ENCODE results near the gene ANKRD13A.
"Not testable (repeated sequence)": the region's sequence is repeated elsewhere in the genome, so short reads cannot be mapped to it uniquely, and the experiment has no call there.

ANKRD13A gene

DNA sequence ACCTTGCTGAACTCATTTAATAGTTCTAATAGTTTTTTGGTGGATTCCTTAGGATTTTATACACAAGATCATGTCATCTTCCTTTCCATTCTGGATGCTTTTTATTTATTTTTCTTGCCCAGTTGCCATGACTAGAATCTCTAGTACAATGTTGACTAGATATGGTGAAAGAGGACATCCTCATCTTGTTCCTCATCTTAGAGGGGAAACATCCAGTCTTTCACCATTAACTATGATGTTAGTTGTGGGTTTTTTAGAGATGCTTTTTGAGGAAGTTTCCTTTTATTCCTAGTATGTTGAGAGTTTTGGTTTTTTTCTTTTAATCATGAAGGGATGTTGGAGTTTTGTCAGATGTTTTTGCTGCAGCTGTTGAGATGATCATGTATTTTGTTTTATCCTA lies 8.7 kb downstream of the ANKRD13A start:
- Mint-ChIP-seq H3K9me3 (peaks cover 5% of the 10 kb centered on the region), H3K4me3 (no peak overlapping the region), H3K4me1 (ENCODE audit: low read depth) (peaks cover 94% of the 10 kb centered on the region), H3K27me3 (no peaks in the 10 kb centered on the region), H3K36me3 (ENCODE audit: low read depth) (peaks cover 53% of the 10 kb centered on the region), H3K27ac (peak overlapping the region; percentile 86)
- DNase-seq, result no peak

GRCh38 chr12:110008681-110009398 lies 9.6 kb downstream of the ANKRD13A start:
- peaks cover 89% of the 10 kb centered on the region for H3K4me1 Mint-ChIP-seq (ENCODE audit: low read depth)
- H3K4me3 Mint-ChIP-seq, result peak overlapping the region; percentile 55
- DNase-seq, result peak; percentile 39
- H3K27ac Mint-ChIP-seq, result peak overlapping the region; percentile 86
- H3K36me3 Mint-ChIP-seq (ENCODE audit: low read depth), result peaks cover 53% of the 10 kb centered on the region
- H3K27me3 Mint-ChIP-seq, H3K9me3 Mint-ChIP-seq: not testable (repeated sequence)

GRCh38 chr12:110010853-110011723 lies 11.9 kb downstream of the ANKRD13A start:
- peaks cover 5% of the 10 kb centered on the region for H3K9me3 Mint-ChIP-seq
- H3K4me1 Mint-ChIP-seq (ENCODE audit: low read depth), result peaks cover 78% of the 10 kb centered on the region
- peak overlapping the region; percentile 75 for H3K27ac Mint-ChIP-seq
- H3K27me3 Mint-ChIP-seq, result no peaks in the 10 kb centered on the region
- H3K4me3 Mint-ChIP-seq, result peak overlapping the region; percentile 38
- DNase-seq, result no peak
- peaks cover 65% of the 10 kb centered on the region for H3K36me3 Mint-ChIP-seq (ENCODE audit: low read depth)

DNA sequence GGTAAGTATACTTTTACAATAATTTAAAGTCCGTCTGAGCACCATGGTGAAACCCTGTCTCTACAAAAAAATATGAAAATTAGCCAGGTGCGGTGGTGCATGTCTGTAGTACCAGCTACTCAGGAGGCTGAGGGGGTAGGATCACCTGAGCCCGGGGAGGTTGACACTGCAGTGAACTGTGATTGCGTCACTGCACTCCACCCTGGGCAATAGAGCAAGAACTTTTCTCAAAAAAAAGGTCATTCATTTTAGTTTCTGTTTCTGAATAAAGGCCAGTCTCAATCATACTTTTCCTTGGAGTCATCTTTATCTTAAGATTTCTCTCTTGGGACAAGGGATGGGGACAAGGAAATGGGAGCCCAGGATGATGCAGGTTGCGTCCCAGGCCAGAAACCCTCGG lies 12.9 kb downstream of the ANKRD13A start:
- H3K4me1 Mint-ChIP-seq (ENCODE audit: low read depth), result peaks cover 67% of the 10 kb centered on the region
- H3K4me3 Mint-ChIP-seq, result no peak overlapping the region
- peaks cover 60% of the 10 kb centered on the region for H3K36me3 Mint-ChIP-seq (ENCODE audit: low read depth)
- H3K27me3 Mint-ChIP-seq, result no peaks in the 10 kb centered on the region
- H3K27ac Mint-ChIP-seq, result peak overlapping the region; percentile 75
- no peak for DNase-seq
- H3K9me3 Mint-ChIP-seq, result peaks cover 5% of the 10 kb centered on the region

- no peak for DNase-seq
- Mint-ChIP-seq H3K9me3 (peaks cover 5% of the 10 kb centered on the region), H3K27ac (peak overlapping the region; percentile 75), H3K36me3 (ENCODE audit: low read depth) (peaks cover 64% of the 10 kb centered on the region), H3K4me3 (no peak overlapping the region), H3K4me1 (ENCODE audit: low read depth) (peaks cover 67% of the 10 kb centered on the region), H3K27me3 (no peaks in the 10 kb centered on the region)
These were observed 13.4 kb downstream of the ANKRD13A start for GRCh38 chr12:110012659-110013058.

- DNase-seq, result no peak
- Mint-ChIP-seq H3K27ac (peak overlapping the region; percentile 89), H3K4me1 (ENCODE audit: low read depth) (peaks cover 43% of the 10 kb centered on the region), H3K27me3 (no peaks in the 10 kb centered on the region), H3K36me3 (ENCODE audit: low read depth) (peaks cover 78% of the 10 kb centered on the region), H3K4me3 (no peak overlapping the region), H3K9me3 (no peaks in the 10 kb centered on the region)
These were observed 15.9 kb downstream of the ANKRD13A start for GRCh38 chr12:110015132-110015531.

- H3K27ac Mint-ChIP-seq, result no peak overlapping the region
- H3K4me3 Mint-ChIP-seq, result no peak overlapping the region
- H3K4me1 Mint-ChIP-seq (ENCODE audit: low read depth), result peaks cover 14% of the 10 kb centered on the region
- H3K9me3 Mint-ChIP-seq, result no peaks in the 10 kb centered on the region
- peaks cover 92% of the 10 kb centered on the region for H3K36me3 Mint-ChIP-seq (ENCODE audit: low read depth)
- no peak for DNase-seq
- H3K27me3 Mint-ChIP-seq, result no peaks in the 10 kb centered on the region
These were observed 21.7 kb downstream of the ANKRD13A start for GRCh38 chr12:110020956-110021355.

- Mint-ChIP-seq H3K27me3 (no peaks in the 10 kb centered on the region), H3K9me3 (no peaks in the 10 kb centered on the region), H3K27ac (peak overlapping the region; percentile 41), H3K36me3 (ENCODE audit: low read depth) (peaks cover 90% of the 10 kb centered on the region), H3K4me1 (ENCODE audit: low read depth) (peaks cover 20% of the 10 kb centered on the region), H3K4me3 (no peak overlapping the region)
- DNase-seq, result no peak
These were observed 24.1 kb downstream of the ANKRD13A start for GRCh38 chr12:110023059-110023980.

- no peak for DNase-seq
- Mint-ChIP-seq H3K36me3 (ENCODE audit: low read depth) (peaks cover 89% of the 10 kb centered on the region), H3K9me3 (no peaks in the 10 kb centered on the region), H3K4me3 (no peak overlapping the region), H3K27me3 (no peaks in the 10 kb centered on the region), H3K4me1 (ENCODE audit: low read depth) (peaks cover 20% of the 10 kb centered on the region), H3K27ac (peak overlapping the region; percentile 41)
These were observed 24.8 kb downstream of the ANKRD13A start for GRCh38 chr12:110024051-110024450.

DNA sequence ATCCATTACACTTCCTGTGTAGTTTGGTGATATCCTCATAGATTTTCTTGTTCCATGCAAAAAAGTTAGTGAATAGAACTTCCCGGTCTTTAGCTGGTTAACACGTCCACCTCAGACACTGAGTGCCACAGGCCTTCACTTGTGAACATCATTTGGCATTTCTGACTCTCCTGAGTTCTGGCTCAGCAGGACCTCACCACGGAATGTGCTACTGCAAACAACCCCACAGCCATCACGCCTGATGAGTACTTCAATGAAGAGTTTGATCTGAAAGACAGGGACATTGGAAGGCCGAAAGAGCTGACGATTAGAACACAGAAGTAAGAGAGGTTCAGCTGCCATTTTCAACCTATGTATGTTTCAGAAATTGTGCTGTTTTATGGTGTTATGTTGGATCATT lies 29.1 kb downstream of the ANKRD13A start:
- DNase-seq, result no peak
- H3K4me3 Mint-ChIP-seq, result no peak overlapping the region
- peaks cover 26% of the 10 kb centered on the region for H3K4me1 Mint-ChIP-seq (ENCODE audit: low read depth)
- H3K36me3 Mint-ChIP-seq (ENCODE audit: low read depth), result peaks cover 84% of the 10 kb centered on the region
- no peaks in the 10 kb centered on the region for H3K27me3 Mint-ChIP-seq
- H3K9me3 Mint-ChIP-seq, result no peaks in the 10 kb centered on the region
- peak overlapping the region; percentile 80 for H3K27ac Mint-ChIP-seq

- no peak for DNase-seq
- Mint-ChIP-seq H3K4me3 (no peak overlapping the region), H3K27ac (peak overlapping the region; percentile 61), H3K4me1 (ENCODE audit: low read depth) (peaks cover 23% of the 10 kb centered on the region), H3K36me3 (ENCODE audit: low read depth) (peaks cover 83% of the 10 kb centered on the region), H3K9me3 (no peaks in the 10 kb centered on the region), H3K27me3 (no peaks in the 10 kb centered on the region)
These were observed 30.1 kb downstream of the ANKRD13A start for GRCh38 chr12:110029290-110029815.

DNA sequence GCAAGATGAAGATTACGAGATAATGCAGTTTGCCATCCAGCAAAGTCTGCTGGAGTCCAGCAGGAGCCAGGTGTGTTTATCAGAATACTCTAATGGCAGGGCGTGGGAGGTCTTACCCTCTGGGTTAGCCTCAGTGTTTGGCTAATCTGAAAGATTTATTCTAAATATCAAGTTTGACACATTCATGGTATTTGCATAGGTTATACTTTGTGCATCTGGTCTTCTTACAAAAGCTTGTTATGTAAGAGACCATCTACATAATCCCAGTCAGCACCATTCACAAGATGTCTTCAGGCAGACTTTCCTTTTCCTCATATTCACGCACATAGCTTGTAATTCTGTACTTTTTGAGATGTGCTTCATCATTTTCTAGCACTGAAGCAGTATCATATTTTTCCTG lies 34.7 kb downstream of the ANKRD13A start:
- Mint-ChIP-seq H3K9me3 (no peaks in the 10 kb centered on the region), H3K36me3 (ENCODE audit: low read depth) (peaks cover 87% of the 10 kb centered on the region), H3K27me3 (no peaks in the 10 kb centered on the region), H3K4me1 (ENCODE audit: low read depth) (peaks cover 18% of the 10 kb centered on the region), H3K4me3 (no peak overlapping the region), H3K27ac (peak overlapping the region; percentile 42)
- DNase-seq, result no peak

- no peak for DNase-seq
- Mint-ChIP-seq H3K27ac (peak overlapping the region; percentile 80), H3K4me3 (no peak overlapping the region), H3K9me3 (no peaks in the 10 kb centered on the region), H3K27me3 (no peaks in the 10 kb centered on the region), H3K36me3 (ENCODE audit: low read depth) (peaks cover 86% of the 10 kb centered on the region), H3K4me1 (ENCODE audit: low read depth) (peaks cover 28% of the 10 kb centered on the region)
These were observed 36.4 kb downstream of the ANKRD13A start for GRCh38 chr12:110035534-110036104.

- no peak overlapping the region for H3K4me3 Mint-ChIP-seq
- H3K27me3 Mint-ChIP-seq, result no peaks in the 10 kb centered on the region
- peaks cover 38% of the 10 kb centered on the region for H3K4me1 Mint-ChIP-seq (ENCODE audit: low read depth)
- H3K9me3 Mint-ChIP-seq, result no peaks in the 10 kb centered on the region
- DNase-seq, result no peak
- H3K27ac Mint-ChIP-seq, result peak overlapping the region; percentile 81
- peaks cover 84% of the 10 kb centered on the region for H3K36me3 Mint-ChIP-seq (ENCODE audit: low read depth)
These were observed 38.1 kb downstream of the ANKRD13A start for GRCh38 chr12:110037315-110037714.
